AG04450 (cell line): Measurements from ENCODE around the gene EXT2. TPM values are rescaled to one million over a fixed set of nuclear protein-coding genes. Genes with fewer than 3 reads are reported as not detected.

Experiments
- CTCF ChIA-PET: fragments of 300-600, 350-600 bp; formaldehyde crosslinking; extraction: SDS; loops from one replicate; lab custom pipeline; 2022; ENCODE audit warnings: antibody characterized with exemption, inconsistent platforms; lab: Charles Lee
- POLR2A ChIA-PET: fragments of 350-600 bp; formaldehyde crosslinking; extraction: SDS; loops from one replicate; lab custom pipeline; 2021; ENCODE audit warnings: antibody characterized with exemption, inconsistent platforms; lab: Yijun Ruan, JAX
- DNase-seq: peaks from one replicate; pipeline ENCODE4 v3.0.0-alpha.2; 2011; ENCODE audit warnings: low read depth, low spot score
- H3K27ac ChIP-seq: one replicate; pipeline ENCODE4 v1.5.1; 2012; ENCODE audit warnings: low read depth, low read length, control low read depth
- H3K27me3 ChIP-seq: one replicate; pipeline ENCODE4 v1.6.0; 2012; ENCODE audit warnings: low read length; ENCODE audit not compliant: control insufficient read depth, insufficient read depth
- H3K4me3 ChIP-seq: 2 replicates; pipeline ENCODE4 v1.5.1; 2011; ENCODE audit warnings: mild to moderate bottlenecking, low read depth, low read length, control low read depth
- H3K9me3 ChIP-seq: 2 replicates; pipeline ENCODE4 v1.5.1; 2012; ENCODE audit warnings: low read length; ENCODE audit not compliant: control insufficient read depth, insufficient read depth
- polyA plus RNA-seq: library from polyadenylated mRNA; depleted of rRNA; stranded (reverse); fragments of >200 nt; gene quantifications from 2 replicates; pipeline ENCODE4 v1.2.3, GENCODE V29; 2011
- TF ChIP-seq, protein P1 (sequence below): IDR thresholded peaks from 2 replicates; pipeline ENCODE4 v1.5.1; 2011; ENCODE audit warnings: low read depth, low read length, control low read depth, inconsistent platforms

Gene EXT2
- polyA plus RNA-seq, 1 experiment = 138 TPM

DNA sequence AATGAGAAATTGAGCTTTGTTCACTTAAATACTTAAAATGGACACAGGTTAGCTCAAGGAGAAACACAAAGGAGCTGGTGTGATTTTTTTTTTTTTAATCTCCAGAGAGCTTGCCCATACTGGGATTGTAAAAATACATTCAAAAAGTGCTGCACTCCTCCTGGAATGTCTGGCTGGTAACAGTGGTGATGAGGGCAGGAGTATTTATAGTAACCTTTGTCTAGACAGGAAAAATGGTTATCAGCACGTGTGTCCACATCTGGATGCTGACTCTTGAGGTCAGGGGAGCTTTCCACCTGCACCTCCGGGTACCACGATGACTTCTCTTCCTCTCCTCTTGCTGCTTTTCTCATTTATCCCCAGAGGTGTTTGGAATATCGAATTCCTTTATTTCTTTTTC lies 30.1 kb downstream of the EXT2 start:
- ChIA-PET CTCF (interaction anchor here (1.3 kb wide), 1 partner anchor 31 kb away, joined by 4 read pairs; no protein-coding TSS in a partner anchor), POLR2A (no interaction called here)
- H3K27me3 ChIP-seq = no peaks in the 10 kb centered on the region
- H3K27ac ChIP-seq = no peak overlapping the region
- H3K4me3 ChIP-seq = no peak overlapping the region
- no peaks in the 10 kb centered on the region for H3K9me3 ChIP-seq
- no peak for DNase-seq
- TF ChIP-seq, protein P1, sequence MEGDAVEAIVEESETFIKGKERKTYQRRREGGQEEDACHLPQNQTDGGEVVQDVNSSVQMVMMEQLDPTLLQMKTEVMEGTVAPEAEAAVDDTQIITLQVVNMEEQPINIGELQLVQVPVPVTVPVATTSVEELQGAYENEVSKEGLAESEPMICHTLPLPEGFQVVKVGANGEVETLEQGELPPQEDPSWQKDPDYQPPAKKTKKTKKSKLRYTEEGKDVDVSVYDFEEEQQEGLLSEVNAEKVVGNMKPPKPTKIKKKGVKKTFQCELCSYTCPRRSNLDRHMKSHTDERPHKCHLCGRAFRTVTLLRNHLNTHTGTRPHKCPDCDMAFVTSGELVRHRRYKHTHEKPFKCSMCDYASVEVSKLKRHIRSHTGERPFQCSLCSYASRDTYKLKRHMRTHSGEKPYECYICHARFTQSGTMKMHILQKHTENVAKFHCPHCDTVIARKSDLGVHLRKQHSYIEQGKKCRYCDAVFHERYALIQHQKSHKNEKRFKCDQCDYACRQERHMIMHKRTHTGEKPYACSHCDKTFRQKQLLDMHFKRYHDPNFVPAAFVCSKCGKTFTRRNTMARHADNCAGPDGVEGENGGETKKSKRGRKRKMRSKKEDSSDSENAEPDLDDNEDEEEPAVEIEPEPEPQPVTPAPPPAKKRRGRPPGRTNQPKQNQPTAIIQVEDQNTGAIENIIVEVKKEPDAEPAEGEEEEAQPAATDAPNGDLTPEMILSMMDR = no peak

GRCh38 chr11:44126304-44126703 lies 30.8 kb downstream of the EXT2 start:
- CTCF ChIA-PET = interaction anchor here (1.3 kb wide), 1 partner anchor 31 kb away, joined by 4 read pairs; no protein-coding TSS in a partner anchor

DNA sequence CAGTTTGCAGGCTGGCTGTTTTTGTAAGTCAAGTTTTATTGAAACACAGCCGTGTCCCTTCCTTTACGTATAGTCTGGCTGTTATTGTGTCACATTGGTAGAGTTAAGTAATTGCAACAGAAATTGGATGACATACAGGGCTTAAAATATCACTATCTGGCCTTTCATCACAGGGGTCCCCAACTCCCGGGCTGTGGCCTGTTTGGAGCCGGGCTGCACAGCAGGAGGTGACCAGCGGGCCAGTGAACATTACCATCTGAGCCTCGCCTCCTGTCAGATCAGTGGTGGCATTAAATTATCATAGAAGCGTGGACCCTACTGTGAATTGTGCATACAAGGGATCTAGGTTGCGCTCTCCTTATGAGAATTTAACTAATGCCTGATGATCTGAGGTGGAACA lies 31.7 kb downstream of the EXT2 start:
- Histone ChIP-seq H3K4me3 (no peak overlapping the region), H3K27me3 (no peaks in the 10 kb centered on the region), H3K27ac (no peak overlapping the region), H3K9me3 (no peaks in the 10 kb centered on the region)
- TF ChIP-seq, protein P1 = no peak
- DNase-seq = no peak
- POLR2A ChIA-PET = no interaction called here
- CTCF ChIA-PET = no interaction called here

More at GRCh38 chr11:44126304-44126703, 30.8 kb downstream of the EXT2 start:
- POLR2A ChIA-PET = no interaction called here
- no peak for DNase-seq
- TF ChIP-seq, protein P1 = no peak
- no peak overlapping the region for H3K27ac ChIP-seq
- H3K4me3 ChIP-seq = no peak overlapping the region
- H3K9me3 ChIP-seq = no peaks in the 10 kb centered on the region
- H3K27me3 ChIP-seq = no peaks in the 10 kb centered on the region

DNA sequence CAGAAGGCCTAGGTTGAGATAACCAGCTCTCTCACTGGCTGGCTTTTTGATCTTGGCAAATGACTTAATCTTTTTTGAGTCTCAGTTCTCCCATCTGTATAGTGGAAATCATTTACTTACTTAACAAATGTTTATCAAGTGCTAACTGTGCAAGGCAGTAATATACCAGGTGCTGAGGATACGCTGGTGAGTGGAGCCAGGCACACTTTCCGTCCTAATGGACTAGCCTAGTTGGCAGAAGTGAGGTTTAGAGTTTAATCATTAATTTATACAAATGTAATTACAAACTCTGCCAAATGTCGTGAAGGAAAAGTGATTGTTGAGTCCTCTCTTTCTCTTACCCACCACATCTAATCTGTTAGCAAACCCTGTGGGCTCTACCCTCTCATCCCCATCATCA lies 33.3 kb downstream of the EXT2 start:
- no peak for DNase-seq
- ChIA-PET CTCF (interaction anchor here (1.2 kb wide), 1 partner anchor 34 kb away, joined by 4 read pairs; no protein-coding TSS in a partner anchor), POLR2A (no interaction called here)
- H3K27me3 ChIP-seq = no peaks in the 10 kb centered on the region
- no peak overlapping the region for H3K4me3 ChIP-seq
- TF ChIP-seq, protein P1 = no peak
- no peak overlapping the region for H3K27ac ChIP-seq
- no peaks in the 10 kb centered on the region for H3K9me3 ChIP-seq

GRCh38 chr11:44130751-44131150 lies 35.3 kb downstream of the EXT2 start:
- CTCF ChIA-PET = interaction anchor here (0.7 to 1.5 kb wide), 2 partner anchors 11 to 17 kb away, joined by 3 to 7 read pairs; no protein-coding TSS in a partner anchor

More at GRCh38 chr11:44130751-44131150, 35.3 kb downstream of the EXT2 start:
- no peak for DNase-seq
- no peak overlapping the region for H3K4me3 ChIP-seq
- TF ChIP-seq, protein P1 = no peak
- no peak overlapping the region for H3K27ac ChIP-seq
- no peaks in the 10 kb centered on the region for H3K27me3 ChIP-seq
- POLR2A ChIA-PET = no interaction called here
- no peaks in the 10 kb centered on the region for H3K9me3 ChIP-seq
